ENCODE measurements around the gene VGF.

Gene VGF

DNA sequence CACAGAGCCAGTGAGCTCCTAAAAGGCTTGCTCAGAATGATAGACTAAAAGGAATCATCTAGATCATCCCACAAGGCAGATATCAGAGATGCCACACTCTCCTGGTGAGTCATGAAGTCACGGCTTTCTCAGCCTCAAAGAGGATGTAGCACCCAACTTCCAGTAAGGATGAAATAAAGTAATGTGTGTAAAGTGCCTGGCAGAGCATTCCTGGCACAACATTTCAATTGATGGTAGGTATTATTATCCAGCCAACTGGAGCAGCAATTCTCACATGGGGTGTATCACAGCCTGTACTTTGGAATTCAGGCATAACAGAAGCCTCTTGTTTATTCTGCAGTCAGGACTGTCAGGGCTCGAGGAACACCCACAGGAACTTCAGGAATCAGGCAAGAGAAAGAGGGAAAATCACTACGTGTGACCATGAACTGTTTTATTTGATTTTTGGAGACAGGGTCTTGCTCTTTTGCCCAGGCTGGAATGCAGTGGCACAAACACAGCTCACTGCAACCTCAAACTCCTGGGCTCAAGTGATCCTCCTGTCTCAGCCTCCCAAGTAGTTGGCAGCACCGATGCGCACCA, 20.0 kb upstream of the VGF start:
- no peak for FAIRE-seq

DNA sequence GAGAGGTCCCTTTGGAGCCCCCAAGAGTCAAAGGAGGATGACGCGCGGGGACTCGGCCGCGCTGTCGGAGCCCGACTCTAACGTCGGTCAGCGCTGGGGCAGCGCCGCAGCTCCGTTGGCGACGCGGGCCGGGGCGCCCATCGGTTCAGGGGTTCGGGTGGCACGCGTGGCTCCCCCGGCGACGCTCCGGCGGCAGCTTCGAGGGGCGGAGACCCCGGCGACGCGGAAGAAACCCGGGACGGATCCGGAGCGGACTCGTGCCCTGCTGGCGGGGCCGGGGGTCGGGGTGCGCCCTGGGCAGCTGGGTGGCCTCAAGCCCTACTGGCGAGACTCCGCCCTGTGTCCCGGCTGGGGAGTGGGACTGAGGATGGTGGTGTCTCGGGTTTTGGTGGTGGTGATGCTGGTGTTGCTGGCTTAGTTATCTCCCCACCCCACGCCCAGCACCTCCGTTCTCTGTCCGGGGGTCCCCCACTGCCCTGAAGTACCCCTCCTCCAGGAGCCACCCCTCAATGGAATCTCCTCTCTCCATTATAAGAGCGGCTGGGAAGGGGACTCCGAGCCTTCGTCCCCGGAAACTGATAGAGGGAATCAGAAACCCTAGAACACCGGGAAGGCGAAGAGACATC, 14.9 kb upstream of the VGF start, which contains the start of gene NAT16:
Gene NAT16 (minus strand): TSS at position 164 of the 626 bp plus-strand sequence. CDS start 5,486 bp downstream, outside the sequence.
- no peak for FAIRE-seq

DNA sequence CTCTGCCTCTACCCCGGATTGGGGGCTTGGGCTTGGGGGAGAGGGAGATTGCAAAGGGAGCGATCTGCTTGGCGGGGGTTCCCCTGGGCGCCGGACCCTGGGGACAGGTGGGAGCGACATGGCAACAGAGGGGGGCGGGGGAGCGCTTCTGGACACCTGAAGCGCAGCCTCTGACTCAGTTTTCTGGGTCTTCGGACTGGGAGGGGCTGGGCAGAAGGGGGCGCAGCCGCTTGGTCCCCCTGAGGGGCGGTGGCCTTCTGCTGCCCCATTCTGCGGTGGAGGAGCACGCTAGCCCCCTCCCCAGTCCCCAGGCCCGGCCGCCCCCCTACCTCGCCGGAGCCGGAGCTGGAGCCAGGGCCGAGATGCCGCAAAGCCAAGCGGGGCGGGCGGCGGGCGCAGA, 14.3 kb upstream of the VGF start:
- FAIRE-seq, result no peak

DNA sequence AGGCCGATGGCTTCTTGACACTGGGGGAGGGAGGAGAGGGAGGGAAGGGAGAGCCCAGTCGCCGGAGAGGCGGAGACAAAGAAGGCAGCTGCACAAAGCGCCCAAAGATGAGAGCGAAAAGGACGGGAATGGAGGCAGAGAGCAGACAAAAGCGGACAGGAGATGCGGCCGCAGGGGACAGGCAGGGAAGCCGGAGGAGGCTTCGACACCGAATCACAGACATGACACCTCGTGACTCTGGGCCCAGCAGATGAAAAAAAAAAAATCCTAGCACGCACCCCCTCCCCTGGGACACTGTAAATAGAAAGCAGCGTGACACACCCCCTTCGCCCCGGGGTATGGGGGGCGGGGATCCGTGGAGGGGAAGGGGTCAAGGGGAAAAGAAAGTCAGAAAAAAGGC, 13.7 kb upstream of the VGF start:
- FAIRE-seq, result no peak

DNA sequence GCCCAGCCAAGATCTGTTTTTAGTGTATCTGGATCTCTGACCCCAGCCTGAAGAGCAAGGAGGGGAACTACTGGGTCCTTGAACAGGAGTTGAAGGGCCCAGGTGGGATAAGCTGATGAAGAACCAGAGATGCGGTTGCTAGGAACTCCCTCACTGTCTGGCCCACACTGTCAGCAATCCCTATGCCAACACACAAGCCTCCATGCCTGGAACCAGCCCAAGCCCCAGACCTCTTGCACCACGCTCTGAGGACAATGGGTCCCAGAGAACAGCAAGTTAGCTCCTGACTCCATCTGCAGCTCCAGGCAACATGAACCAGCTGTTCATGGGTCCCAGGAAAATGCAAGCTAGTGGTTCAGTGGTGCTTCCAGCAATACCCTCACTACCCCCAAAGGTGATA, 12.3 kb upstream of the VGF start:
- FAIRE-seq, result no peak

DNA sequence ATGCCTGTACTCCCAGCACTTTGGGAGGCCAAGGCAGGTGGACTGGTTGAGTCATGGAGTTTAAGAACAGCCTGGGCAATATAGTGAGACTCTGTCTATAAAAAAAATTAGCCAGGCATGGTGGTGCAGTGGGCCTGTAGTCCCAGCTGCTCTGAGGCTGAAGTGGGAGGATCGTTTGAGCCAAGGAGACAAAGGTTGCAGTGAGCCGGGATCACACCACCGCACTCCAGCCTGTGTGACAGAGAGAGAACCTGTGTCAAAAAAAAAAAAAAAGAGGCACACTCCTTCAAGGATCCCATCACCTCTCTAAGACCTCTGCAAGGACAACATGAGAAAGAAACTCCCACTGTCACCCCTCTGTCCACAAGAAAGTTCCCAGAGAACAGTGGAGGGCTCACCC, 10.3 kb upstream of the VGF start:
- no peak for FAIRE-seq

DNA sequence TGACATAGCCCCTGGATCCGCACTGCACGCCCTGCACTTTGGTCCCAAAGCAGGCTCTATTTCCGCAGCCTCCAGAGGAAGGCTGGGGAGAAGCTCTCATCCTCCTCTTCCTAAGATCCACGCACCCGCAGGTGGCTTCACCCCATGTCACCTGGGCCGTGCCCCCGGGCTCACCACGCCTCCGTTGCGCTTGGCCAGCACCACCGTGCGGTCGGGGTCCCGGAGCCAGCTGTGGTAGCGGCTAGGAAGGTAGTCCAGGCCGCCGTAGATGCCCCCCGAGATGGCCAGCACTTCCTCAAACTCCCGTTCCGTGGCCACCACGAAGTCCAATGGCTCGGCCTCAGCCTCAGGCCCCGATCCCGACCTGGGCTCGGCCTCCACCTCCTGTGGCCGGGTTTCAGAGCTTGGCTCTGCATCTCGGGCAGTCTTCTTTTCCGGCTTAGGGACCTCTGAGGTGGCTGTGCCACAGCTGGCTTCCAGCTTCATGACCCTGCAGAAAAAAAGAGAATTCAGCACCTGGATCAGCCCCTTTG, 9.0 kb upstream of the VGF start:
- no peak for FAIRE-seq

DNA sequence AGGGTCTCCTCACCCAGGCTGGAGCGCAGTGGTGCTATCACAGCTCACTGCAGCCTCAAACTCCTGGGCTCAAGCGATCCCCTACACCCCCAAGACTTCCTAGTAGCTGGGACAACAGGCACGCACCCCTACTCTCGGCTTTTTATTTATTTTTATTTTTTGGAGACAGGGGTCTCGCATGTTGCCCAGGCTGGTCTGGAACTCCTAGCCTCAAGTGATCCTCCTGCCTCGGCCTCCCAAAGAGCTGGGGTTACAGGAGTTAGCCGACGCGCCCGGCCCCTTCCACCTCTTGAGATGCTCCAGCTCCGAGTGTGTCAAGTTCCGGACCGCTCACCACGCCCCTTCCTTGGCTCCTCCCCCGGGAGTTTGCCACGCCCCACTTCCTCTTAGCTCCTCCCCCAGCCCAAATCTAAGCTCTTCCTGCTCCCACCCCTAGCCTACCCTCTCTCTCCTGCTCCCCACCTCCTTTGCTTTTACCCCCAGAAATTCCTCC, 8.4 kb upstream of the VGF start:
- no peak for FAIRE-seq

DNA sequence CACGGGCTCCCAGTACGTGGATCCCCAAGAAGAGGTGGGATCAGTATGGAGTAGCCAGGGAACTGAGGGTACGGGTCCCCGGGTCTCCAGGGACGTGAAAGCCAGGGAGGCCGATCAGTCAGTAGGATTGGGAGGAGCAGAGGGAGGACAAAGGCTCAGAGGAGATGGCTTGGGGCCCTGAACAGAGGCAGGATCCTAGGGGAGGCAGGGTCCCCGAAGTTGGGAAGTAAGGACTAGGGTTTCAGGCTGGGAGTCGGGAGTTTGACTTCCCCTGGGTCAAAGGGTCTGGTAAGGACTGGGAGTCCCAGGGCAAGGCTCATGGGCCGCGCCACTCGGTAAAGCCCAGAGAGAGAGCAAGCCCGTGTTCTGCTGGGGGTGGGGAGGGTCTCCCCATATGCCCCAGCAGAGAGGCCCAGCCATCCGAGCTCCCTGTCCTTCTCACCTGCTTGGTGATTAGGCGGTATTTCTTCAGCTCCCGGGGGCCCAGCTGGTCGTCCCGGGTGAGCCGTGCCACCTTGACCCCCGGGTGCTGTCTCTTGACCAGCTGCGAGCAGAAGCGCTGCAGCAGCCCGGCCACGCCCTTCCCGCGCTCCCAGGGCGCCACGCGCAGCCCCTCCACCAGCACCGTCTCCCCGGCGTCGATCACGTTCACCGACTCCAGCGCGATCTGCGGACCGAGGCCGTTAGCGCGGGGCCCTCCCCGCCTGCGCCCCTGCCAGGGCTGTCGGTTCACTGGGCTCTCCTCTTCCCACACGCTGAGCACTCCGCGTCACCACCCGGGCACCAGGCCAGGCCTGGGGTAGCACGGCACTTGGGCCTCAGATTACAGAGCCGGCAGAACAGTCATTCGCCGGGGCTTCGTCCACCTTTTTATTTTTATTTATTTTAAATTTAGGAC, 7.7 kb upstream of the VGF start:
- no peak for FAIRE-seq

DNA sequence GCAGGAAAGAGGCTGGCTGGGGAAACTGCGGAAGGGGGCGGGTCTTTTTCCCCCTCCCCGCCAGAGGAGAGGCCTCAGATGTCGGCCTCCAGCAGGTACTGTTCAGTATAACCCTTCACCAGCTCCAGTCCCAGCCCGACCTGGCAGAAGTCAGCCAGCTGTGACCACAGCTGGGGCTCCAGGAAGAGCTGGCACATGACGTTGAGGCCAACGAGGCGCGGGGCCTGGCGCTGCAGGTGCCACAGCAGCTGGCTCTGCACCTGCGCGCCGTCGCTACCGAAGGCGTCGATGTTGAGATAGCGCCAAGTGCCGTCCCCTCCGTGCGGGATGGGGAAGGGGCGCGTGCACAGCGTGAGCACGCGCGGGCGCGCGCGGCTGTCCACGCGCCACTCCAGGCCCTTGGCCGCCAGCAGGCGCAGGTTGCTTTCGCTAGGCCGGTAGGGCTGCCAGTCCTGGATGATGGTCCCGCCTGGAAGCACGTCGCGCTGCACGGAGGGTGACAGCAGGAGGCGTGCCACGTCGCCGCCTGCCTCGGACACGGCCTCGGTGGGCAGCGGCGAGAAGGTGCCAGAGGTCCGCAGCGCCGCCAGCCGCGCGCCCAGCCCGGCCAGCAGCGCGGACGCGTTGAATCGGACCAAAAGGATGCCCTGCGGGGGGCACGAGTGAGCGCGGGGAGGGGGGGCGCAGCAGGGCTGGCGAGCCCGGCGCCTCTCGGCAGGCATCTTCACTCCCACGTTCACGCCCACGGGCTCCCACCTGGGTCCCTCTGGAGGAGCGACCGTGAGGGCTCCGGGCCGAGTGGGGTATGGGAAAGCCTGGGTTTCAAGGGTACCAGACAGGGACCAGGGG, 6.9 kb upstream of the VGF start:
- no peak for FAIRE-seq

DNA sequence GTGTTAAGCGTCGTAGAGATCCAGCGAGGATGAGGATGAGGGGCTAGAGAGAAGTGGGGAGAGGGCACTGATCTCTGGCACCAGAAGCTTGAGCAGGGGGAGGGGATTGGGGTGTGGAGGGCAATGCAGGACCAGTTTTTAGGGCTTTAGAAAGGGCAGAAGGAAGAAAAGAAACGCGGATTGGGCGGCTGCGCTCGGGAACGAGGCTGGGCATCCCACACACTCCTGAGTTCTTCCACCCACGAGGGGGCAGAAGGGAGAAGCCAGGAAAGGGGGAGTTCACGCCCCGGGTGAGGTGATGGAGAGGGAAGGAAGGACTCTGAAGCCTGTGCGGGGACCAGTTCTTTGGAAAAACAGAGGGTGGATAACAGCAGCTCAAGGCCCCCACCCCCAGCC, 6.1 kb upstream of the VGF start:
- FAIRE-seq, result no peak

DNA sequence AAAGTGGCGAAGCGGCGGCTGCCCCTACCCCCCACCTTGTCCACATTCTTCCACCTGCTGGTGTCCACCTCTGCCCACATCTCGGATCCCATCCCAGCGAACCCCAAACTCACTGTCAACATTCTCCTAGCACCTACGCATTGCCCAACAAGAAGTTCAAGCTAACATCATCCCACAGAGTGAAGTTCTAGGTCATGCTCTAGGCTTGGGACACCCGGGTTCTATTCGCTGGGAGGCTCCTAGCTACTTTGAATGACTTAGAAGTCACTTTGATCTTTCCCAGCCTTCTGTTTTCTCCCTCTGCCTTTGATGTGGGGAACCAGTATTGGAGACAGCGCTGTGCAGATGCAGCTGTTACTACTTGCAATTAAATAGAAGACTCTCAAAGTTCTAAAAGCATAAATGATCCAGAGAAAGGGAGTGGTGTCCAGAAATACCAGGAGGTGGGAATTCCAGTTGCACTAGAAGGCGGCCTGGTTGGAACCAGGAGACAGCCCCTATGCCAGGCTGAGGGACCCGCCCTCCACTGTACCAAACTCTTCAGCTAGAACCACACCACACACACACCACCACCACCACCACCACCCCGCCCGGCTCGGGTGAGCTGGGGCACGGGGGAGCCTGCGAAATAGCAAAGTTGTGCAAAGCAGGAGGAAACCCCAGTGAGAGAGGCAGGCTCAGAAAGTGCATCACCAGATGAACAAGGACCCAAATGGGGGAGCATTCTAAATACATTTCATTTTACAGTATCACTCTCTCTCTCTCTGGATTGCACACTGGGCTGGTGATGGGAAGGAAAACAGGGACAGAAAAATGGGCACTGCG, 5.5 kb upstream of the VGF start:
- FAIRE-seq, result no peak

DNA sequence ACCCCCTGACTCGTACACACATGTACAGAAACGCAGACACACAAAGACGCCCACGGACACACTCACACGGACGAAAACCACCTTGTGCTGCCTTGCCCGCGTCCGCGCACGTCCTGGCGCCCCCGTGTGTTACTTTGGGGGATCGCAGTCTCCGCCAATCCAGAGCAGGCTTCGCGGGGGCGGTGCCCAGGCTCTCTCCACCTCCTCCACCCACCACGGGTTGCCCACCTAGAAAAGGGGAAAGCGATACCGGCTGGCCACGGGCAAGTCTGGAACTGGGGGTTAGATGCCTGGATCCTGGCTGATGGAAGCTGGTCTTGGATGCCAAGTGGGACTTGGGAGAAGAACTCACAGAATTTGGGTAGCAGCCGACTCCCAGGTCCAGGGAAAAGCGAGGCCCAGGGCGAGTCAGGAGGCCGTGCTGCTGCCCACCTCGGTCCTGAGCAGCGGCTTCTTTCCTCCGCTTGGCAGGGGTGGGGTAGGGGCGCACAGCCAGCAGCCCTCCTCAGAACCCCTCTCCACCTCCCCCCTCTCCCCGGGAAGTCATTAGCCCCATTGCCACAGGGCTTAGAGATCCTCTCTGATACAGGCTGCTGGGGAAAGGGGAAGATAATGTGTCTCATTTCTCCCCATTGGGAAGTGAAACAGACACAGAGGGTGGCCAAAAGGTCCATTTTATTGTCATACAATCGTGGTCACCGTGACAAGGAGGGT, 4.6 kb upstream of the VGF start:
- FAIRE-seq, result no peak

DNA sequence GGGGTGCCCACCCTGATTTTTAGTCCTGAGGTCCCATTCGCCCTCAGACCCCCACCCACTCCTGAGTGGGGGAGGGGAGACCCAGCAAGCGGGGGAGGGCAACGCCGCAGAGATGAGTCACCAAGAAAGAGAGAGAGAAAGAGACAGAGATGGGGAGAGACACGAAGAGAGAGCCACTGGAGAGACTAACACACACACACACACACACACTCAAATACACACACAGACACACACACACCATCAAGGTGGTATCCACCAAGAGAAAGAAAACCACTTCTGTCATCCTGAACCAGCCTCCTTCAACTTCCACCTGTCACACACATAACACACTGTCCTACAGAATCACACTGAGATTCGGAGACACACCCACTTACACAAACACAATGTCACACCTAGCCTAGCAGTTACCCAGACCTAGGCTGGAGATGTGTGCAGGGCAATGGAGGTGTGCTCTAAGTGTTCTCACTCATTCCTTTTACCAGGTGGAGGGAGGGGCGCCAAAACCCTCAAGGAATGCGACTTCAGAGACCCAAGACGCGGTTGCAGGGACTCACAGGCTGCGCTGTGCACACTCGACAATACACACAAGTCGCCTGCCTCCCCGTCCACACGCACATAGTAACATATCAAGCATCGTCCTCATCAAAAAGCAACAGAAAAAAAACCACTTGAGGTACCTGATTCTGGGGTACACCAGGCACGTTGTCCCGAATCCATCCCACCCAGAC, 3.9 kb upstream of the VGF start:
- FAIRE-seq, result no peak

DNA sequence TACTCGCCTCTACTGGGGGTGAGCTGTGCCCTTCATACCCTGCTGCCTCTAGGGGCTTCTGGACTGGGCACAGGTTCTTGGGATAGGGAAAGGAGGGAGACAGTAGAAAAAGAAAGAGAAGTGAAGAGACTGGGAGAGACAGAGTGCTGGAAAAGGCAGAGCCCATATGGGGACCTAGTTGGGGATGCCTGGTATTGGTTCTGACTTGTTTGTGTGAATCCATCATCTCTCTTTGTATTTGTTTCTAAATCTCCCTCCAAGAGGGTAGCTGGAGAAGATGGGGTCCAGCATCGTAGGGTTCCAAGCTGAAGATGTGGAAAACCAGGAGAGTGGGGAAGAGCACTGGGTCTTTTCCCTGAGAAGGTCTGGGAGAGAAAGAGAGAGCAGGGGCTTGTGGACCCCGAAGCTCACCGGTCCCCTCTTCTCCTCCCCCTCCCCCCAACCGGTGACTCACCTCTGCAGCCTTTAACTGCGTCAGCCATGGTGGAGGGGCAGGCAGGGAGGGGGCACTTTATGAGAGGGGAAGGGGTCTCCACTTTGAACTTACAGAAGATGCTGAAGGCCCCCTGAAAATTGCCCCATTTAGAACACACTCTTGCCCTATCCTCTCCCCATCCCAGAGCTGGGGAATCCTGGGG, 3.2 kb upstream of the VGF start:
- FAIRE-seq, result no peak

DNA sequence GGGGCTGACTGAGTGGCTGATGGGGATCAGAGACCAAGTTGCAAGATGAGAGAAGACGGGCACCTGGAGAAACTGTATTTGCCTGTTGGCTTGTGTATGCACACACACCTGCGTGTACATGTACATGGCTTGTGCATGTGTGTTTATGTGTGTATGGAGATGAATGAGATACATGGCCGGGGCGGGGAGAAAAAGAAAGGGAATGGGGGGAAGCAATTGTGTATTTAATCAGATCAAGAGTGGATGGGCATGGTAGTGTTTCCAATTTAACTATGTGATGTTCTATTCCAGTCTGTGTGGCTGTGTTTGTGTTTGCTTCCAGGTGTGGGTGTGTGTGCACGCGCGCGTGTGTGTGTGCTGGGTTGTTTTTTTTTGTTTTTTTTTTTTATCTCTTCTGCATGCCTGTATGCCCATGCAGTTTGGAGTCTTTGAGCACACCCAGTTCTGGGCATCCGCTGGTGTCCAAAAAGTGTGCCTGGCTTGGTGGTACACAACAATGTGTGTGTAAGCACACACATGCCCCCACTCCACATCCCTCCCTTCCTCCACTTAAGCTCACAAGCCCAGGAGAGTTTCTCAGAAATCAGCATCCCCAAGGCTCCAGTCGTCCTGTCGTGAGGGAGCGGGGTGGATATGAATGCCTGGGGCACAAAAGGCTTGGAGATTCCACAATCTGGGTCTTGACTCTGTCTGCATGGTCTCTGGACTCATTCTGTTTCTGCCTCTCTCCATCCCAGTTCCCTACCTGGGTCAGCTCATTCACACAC, 2.5 kb upstream of the VGF start:
- no peak for FAIRE-seq

DNA sequence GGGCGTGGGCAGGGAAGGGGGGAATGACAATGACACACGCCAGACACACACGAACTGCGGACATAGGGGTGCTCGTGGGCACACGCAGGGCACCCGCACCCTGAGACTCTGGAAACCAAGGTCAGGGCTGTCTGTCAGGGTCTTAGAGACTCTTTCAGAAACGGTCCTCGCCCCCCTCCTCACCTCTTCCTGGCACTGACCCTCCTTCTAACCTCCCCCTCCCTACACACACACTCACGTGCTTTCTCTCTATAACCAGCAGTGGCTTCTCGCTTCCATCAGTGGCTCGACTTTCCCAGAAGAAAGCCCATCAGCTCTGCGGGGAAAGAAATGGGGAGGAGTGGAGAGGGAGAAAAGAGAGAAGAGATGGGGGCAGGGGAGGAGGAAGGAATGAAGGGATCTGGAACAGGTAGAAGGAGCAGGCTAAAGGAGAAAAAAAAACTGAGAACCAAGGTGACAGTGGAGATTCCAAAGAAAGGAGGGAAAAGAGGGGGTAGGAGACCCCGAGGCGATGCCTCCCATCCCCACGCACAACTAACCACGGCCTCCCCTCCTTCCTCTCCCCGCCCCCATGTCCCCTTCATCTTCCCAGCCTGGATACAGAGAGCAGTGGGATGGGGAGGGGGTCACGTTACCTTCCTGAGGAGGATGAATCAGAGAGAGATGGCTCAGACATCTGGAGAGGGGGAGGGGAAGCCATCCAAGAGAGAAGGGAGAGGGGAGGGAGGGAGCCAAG, 1.7 kb upstream of the VGF start:
- FAIRE-seq, result no peak

DNA sequence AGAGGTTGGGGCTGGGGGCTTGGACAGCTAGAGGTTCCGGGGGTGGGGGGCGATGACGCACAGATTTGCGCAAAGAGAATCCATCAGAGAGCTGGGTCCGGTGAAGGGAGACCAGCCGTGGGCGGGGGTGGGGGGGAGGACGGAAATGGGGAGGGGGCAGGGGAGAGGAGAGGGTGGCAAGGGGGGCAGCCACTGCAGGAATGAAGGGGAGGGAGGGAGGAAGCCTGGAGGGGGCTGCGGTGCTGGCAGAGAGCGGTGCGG, 1.2 kb upstream of the VGF start:
- no peak for FAIRE-seq

Data from A204.1 (cell line).